PFSK-1 (cell line): ENCODE measurements around the gene KIRREL3.

Source experiments
- POLR2AphosphoS5 ChIP-seq: IDR thresholded peaks from 2 replicates; pipeline ENCODE4 v1.6.1; 2012; ENCODE audit warnings: low read depth, mild to moderate bottlenecking, control low read depth, low read length, moderate library complexity
- REST ChIP-seq, 2 experiments: IDR thresholded peaks; 2 replicates each; pipeline versions ENCODE4 v1.6.1 to v1.8.0; 2011 to 2012; ENCODE audit warnings: low read depth in 2 of 2, low read length in 2 of 2, control low read depth in 1 of 2, inconsistent platforms in 1 of 2, mild to moderate bottlenecking in 1 of 2, moderate library complexity in 1 of 2; ENCODE audit not compliant: insufficient read depth in 1 of 2
- SIN3A ChIP-seq: IDR thresholded peaks from 2 replicates; pipeline ENCODE4 v1.6.1; 2012; ENCODE audit warnings: mild to moderate bottlenecking, low read length, moderate library complexity, borderline replicate concordance; ENCODE audit not compliant: insufficient read depth
- TAF1 ChIP-seq: IDR thresholded peaks from 2 replicates; pipeline ENCODE4 v1.6.1; 2012; ENCODE audit warnings: low read length, control low read depth, borderline replicate concordance; ENCODE audit not compliant: insufficient read depth

GRCh38 chr11:126611438-126611837 lies 389.1 kb downstream of the KIRREL3 start:
- TF ChIP-seq REST (IDR thresholded peaks at IDR 0.05; ENCODE audit: insufficient read depth in 1 of 2, low read depth in 2 of 2, low read length in 2 of 2) (no peak), POLR2AphosphoS5 (no peak), TAF1 (no peak), SIN3A (no peak)
